ENCODE data around the gene RNF4. TPM values are rescaled to one million over a fixed set of nuclear protein-coding genes. Genes with fewer than 3 reads are reported as not detected.

Gene RNF4
- total and polyA plus RNA-seq, 3 donors from 2014 or later: 61.3 to 69.8 (median 68.3) TPM

GRCh38 chr4:2432004-2432403 is 36.9 kb upstream of the RNF4 start:
- H3K36me3 ChIP-seq (ENCODE audit: low read depth, missing control alignments): no peaks in the 10 kb centered on the region
- no peak for DNase-seq
- no peaks in the 10 kb centered on the region for H3K4me1 ChIP-seq
- TF ChIP-seq CTCF (IDR thresholded peaks at IDR 0.05) (no peak), POLR2A (IDR thresholded peaks at IDR 0.05) (no peak)
- H3K4me3 ChIP-seq: no peak overlapping the region
- intact Hi-C loops (cut with DNase I; ENCODE audit: low total_unique reads): no loop called here
- no peak overlapping the region for H3K27ac ChIP-seq
- H3K9me3 ChIP-seq: no peaks in the 10 kb centered on the region
- H3K27me3 ChIP-seq: no peaks in the 10 kb centered on the region

GRCh38 chr4:2432991-2433530 is 35.8 kb upstream of the RNF4 start:
- H3K27ac ChIP-seq: no peak overlapping the region
- 89% methylated on average over 20 of the region's 20 CpGs; no CpG with 5 or more reads in 1 of the 2 donors for WGBS, 2 donors
- no peaks in the 10 kb centered on the region for H3K9me3 ChIP-seq
- no peaks in the 10 kb centered on the region for H3K27me3 ChIP-seq
- DNase-seq: no peak
- no peaks in the 10 kb centered on the region for H3K36me3 ChIP-seq (ENCODE audit: low read depth, missing control alignments)
- intact Hi-C loops (cut with DNase I; ENCODE audit: low total_unique reads): no loop called here
- H3K4me3 ChIP-seq: no peak overlapping the region
- no peaks in the 10 kb centered on the region for H3K4me1 ChIP-seq
- TF ChIP-seq POLR2A (IDR thresholded peaks at IDR 0.05) (no peak), CTCF (IDR thresholded peaks at IDR 0.05) (no peak)

GRCh38 chr4:2433609-2434350 is 35.1 kb upstream of the RNF4 start:
- WGBS, 2 donors: 83 to 87% methylated on average over 23 to 29 of the region's 29 CpGs
- H3K4me1 ChIP-seq: no peaks in the 10 kb centered on the region
- H3K27me3 ChIP-seq: no peaks in the 10 kb centered on the region
- H3K27ac ChIP-seq: no peak overlapping the region
- no peaks in the 10 kb centered on the region for H3K36me3 ChIP-seq (ENCODE audit: low read depth, missing control alignments)
- H3K9me3 ChIP-seq: no peaks in the 10 kb centered on the region
- intact Hi-C loops (cut with DNase I; ENCODE audit: low total_unique reads): no loop called here
- no peak for DNase-seq
- TF ChIP-seq POLR2A (IDR thresholded peaks at IDR 0.05): no peak
- TF ChIP-seq CTCF (IDR thresholded peaks at IDR 0.05): no peak
- no peak overlapping the region for H3K4me3 ChIP-seq

GRCh38 chr4:2434420-2434819 is 34.5 kb upstream of the RNF4 start:
- H3K4me1 ChIP-seq: no peaks in the 10 kb centered on the region
- no peaks in the 10 kb centered on the region for H3K36me3 ChIP-seq (ENCODE audit: low read depth, missing control alignments)
- intact Hi-C loops (cut with DNase I; ENCODE audit: low total_unique reads): no loop called here
- no peaks in the 10 kb centered on the region for H3K27me3 ChIP-seq
- WGBS, 2 donors: 64 to 84% methylated on average over 9 of the region's 9 CpGs
- DNase-seq: no peak
- H3K27ac ChIP-seq: no peak overlapping the region
- no peaks in the 10 kb centered on the region for H3K9me3 ChIP-seq
- no peak overlapping the region for H3K4me3 ChIP-seq
- TF ChIP-seq CTCF (IDR thresholded peaks at IDR 0.05): no peak
- no peak for TF ChIP-seq POLR2A (IDR thresholded peaks at IDR 0.05)

GRCh38 chr4:2436301-2436700 is 32.6 kb upstream of the RNF4 start:
- H3K4me1 ChIP-seq: no peaks in the 10 kb centered on the region
- DNase-seq: peak; percentile 74
- H3K9me3 ChIP-seq: no peaks in the 10 kb centered on the region
- no peaks in the 10 kb centered on the region for H3K27me3 ChIP-seq
- H3K27ac ChIP-seq: no peak overlapping the region
- H3K4me3 ChIP-seq: no peak overlapping the region
- intact Hi-C loops (cut with DNase I; ENCODE audit: low total_unique reads): no loop called here
- no peaks in the 10 kb centered on the region for H3K36me3 ChIP-seq (ENCODE audit: low read depth, missing control alignments)
- 50 to 70% methylated on average over 10 of the region's 10 CpGs for WGBS, 2 donors
- TF ChIP-seq CTCF (IDR thresholded peaks at IDR 0.05) (peak in 2 of 3 experiments; percentile 20 to 26), POLR2A (IDR thresholded peaks at IDR 0.05) (no peak)
